ENCODE results near the gene LZTS2. TPM values are rescaled to one million over a fixed set of nuclear protein-coding genes. Genes with fewer than 3 reads are reported as not detected.

Gene LZTS2
- total and polyA plus RNA-seq, 5 experiments from 2014 or later, result 10.8 to 34.3 (median 19.5) TPM

- Mint-ChIP-seq H3K27me3 (peaks cover 4 to 49% (median 31%) of the 10 kb centered on the region in 5 donors), H3K9me3 (no peaks in the 10 kb centered on the region), H3K4me3 (no peak overlapping the region), H3K27ac (peak overlapping the region in 3 of 10 donors; percentile 9 to 61 (median 29)), H3K36me3 (no peaks in the 10 kb centered on the region), H3K4me1 (peaks cover 12 to 19% (median 16%) of the 10 kb centered on the region in 4 donors)
- POLR2A ChIA-PET, result interaction anchor here (1.5 kb wide), 1 partner anchor 13 kb away, joined by 4 read pairs; the partner anchor contains the start of gene LZTS2
- DNase-seq (peak; percentile 52 to 88 (median 68)), ATAC-seq (peak; percentile 92 to 93)
Observed at GRCh38 chr10:101012525-101013364, 13.1 kb downstream of the LZTS2 start.

GRCh38 chr10:101013365-101013825 is 13.8 kb downstream of the LZTS2 start:
- H3K4me3 Mint-ChIP-seq, result no peak overlapping the region
- DNase-seq (no peak), ATAC-seq (no peak)
- H3K27ac Mint-ChIP-seq, result peak overlapping the region in 3 of 10 donors; percentile 9 to 61 (median 29)
- peaks cover 13 to 22% (median 17%) of the 10 kb centered on the region in 4 donors for H3K4me1 Mint-ChIP-seq
- peaks cover 4 to 55% (median 33%) of the 10 kb centered on the region in 5 donors for H3K27me3 Mint-ChIP-seq
- H3K9me3 Mint-ChIP-seq, result no peaks in the 10 kb centered on the region
- POLR2A ChIA-PET, result interaction anchor here (0.7 to 4.7 kb wide), 4 partner anchors 14 to 1411 kb away, joined by 3 to 36 read pairs (median 4); partner anchors contain the start of gene LZTS2
- H3K36me3 Mint-ChIP-seq, result no peaks in the 10 kb centered on the region

GRCh38 chr10:101014230-101014884 is 14.7 kb downstream of the LZTS2 start:
- H3K36me3 Mint-ChIP-seq, result no peaks in the 10 kb centered on the region
- H3K27me3 Mint-ChIP-seq, result peaks cover 4 to 65% (median 37%) of the 10 kb centered on the region in 5 donors
- peak overlapping the region in 3 of 10 donors; percentile 27 to 82 (median 51) for H3K27ac Mint-ChIP-seq
- POLR2A ChIA-PET, result interaction anchor here (0.7 to 4.7 kb wide), 6 partner anchors 11 to 1410 kb away, joined by 3 to 36 read pairs (median 4); partner anchors contain the start of genes LZTS2, PDZD7 and SFXN3
- H3K4me3 Mint-ChIP-seq, result no peak overlapping the region
- ATAC-seq, result peak; percentile 47 to 59
- no peaks in the 10 kb centered on the region for H3K9me3 Mint-ChIP-seq
- H3K4me1 Mint-ChIP-seq, result peaks cover 15 to 24% (median 18%) of the 10 kb centered on the region in 4 donors
- DNase-seq, result peak; percentile 54 to 86 (median 74)

GRCh38 chr10:101014966-101015581 is 15.5 kb downstream of the LZTS2 start:
- no peak for DNase-seq
- H3K4me1 Mint-ChIP-seq, result peaks cover 15 to 24% (median 20%) of the 10 kb centered on the region in 4 donors
- peaks cover 5 to 71% (median 40%) of the 10 kb centered on the region in 5 donors for H3K27me3 Mint-ChIP-seq
- no peak for ATAC-seq
- H3K36me3 Mint-ChIP-seq, result no peaks in the 10 kb centered on the region
- H3K9me3 Mint-ChIP-seq, result no peaks in the 10 kb centered on the region
- POLR2A ChIA-PET, result interaction anchor here (0.7 to 4.7 kb wide), 3 partner anchors 12 to 17 kb away, joined by 3 to 36 read pairs (median 4); partner anchors contain the start of genes LZTS2, PDZD7 and SFXN3
- no peak overlapping the region for H3K27ac Mint-ChIP-seq
- H3K4me3 Mint-ChIP-seq, result no peak overlapping the region

- H3K27ac Mint-ChIP-seq, result no peak overlapping the region
- no peaks in the 10 kb centered on the region for H3K36me3 Mint-ChIP-seq
- DNase-seq (no peak), ATAC-seq (no peak)
- POLR2A ChIA-PET, result interaction anchor here (1.3 to 4.7 kb wide), 2 partner anchors 10 to 17 kb away, joined by 4 to 36 read pairs; partner anchors contain the start of gene LZTS2
- no peaks in the 10 kb centered on the region for H3K9me3 Mint-ChIP-seq
- peaks cover 5 to 75% (median 44%) of the 10 kb centered on the region in 5 donors for H3K27me3 Mint-ChIP-seq
- no peak overlapping the region for H3K4me3 Mint-ChIP-seq
- peaks cover 15 to 24% (median 20%) of the 10 kb centered on the region in 4 donors for H3K4me1 Mint-ChIP-seq
Observed at GRCh38 chr10:101015582-101015973, 16.0 kb downstream of the LZTS2 start.

- peaks cover 8 to 86% (median 50%) of the 10 kb centered on the region in 5 donors for H3K27me3 Mint-ChIP-seq
- H3K4me1 Mint-ChIP-seq, result peaks cover 15 to 24% (median 20%) of the 10 kb centered on the region in 4 donors
- H3K27ac Mint-ChIP-seq, result no peak overlapping the region
- no peaks in the 10 kb centered on the region for H3K9me3 Mint-ChIP-seq
- H3K36me3 Mint-ChIP-seq, result no peaks in the 10 kb centered on the region
- POLR2A ChIA-PET, result interaction anchor here (1.3 to 4.7 kb wide), 3 partner anchors 11 to 19 kb away, joined by 4 to 36 read pairs (median 15); partner anchors contain the start of genes LZTS2, PDZD7 and SFXN3
- ATAC-seq, result no peak
- no peak overlapping the region for H3K4me3 Mint-ChIP-seq
- no peak for DNase-seq
Observed at GRCh38 chr10:101016814-101017213, 17.2 kb downstream of the LZTS2 start.

GRCh38 chr10:101018118-101018599 is 18.6 kb downstream of the LZTS2 start:
- peaks cover 8 to 88% (median 52%) of the 10 kb centered on the region in 5 donors for H3K27me3 Mint-ChIP-seq

GRCh38 chr10:101018600-101019439 is 19.2 kb downstream of the LZTS2 start:
- peak; percentile 40 to 84 (median 56) for DNase-seq
- POLR2A ChIA-PET, result interaction anchor here (1.1 to 3.5 kb wide), 3 partner anchors 13 to 24 kb away, joined by 3 to 15 read pairs (median 5); partner anchors contain the start of genes LZTS2, PDZD7 and SFXN3
- Mint-ChIP-seq H3K27ac (peak overlapping the region in 1 of 10 donors; percentile 43), H3K4me3 (peak overlapping the region in 2 of 10 donors; percentile 5 to 24), H3K4me1 (peaks cover 7 to 14% (median 11%) of the 10 kb centered on the region in 4 donors), H3K36me3 (no peaks in the 10 kb centered on the region), H3K27me3 (peaks cover 8 to 82% (median 49%) of the 10 kb centered on the region in 5 donors), H3K9me3 (no peaks in the 10 kb centered on the region)
- peak; percentile 84 to 87 for ATAC-seq

More at GRCh38 chr10:101018118-101018599, 18.6 kb downstream of the LZTS2 start:
- H3K9me3 Mint-ChIP-seq, result no peaks in the 10 kb centered on the region
- DNase-seq (no peak), ATAC-seq (no peak)
- peaks cover 10 to 18% (median 15%) of the 10 kb centered on the region in 4 donors for H3K4me1 Mint-ChIP-seq
- H3K36me3 Mint-ChIP-seq, result no peaks in the 10 kb centered on the region
- H3K27ac Mint-ChIP-seq, result peak overlapping the region in 1 of 10 donors; percentile 43
- H3K4me3 Mint-ChIP-seq, result peak overlapping the region in 1 of 10 donors; percentile 24
- POLR2A ChIA-PET, result interaction anchor here (1.1 to 4.7 kb wide), 4 partner anchors 13 to 25 kb away, joined by 3 to 36 read pairs (median 10); partner anchors contain the start of genes LZTS2, PDZD7 and SFXN3

GRCh38 chr10:101019440-101019703 is 19.8 kb downstream of the LZTS2 start:
- H3K36me3 Mint-ChIP-seq, result no peaks in the 10 kb centered on the region
- peaks cover 5 to 9% (median 7%) of the 10 kb centered on the region in 4 donors for H3K4me1 Mint-ChIP-seq
- POLR2A ChIA-PET, result interaction anchor here (1.8 to 3.5 kb wide), 2 partner anchors 12 to 24 kb away, joined by 5 to 15 read pairs; partner anchors contain the start of genes PDZD7 and SFXN3
- peak overlapping the region in 2 of 10 donors; percentile 5 to 50 for H3K4me3 Mint-ChIP-seq
- no peak overlapping the region for H3K27ac Mint-ChIP-seq
- H3K27me3 Mint-ChIP-seq, result peaks cover 8 to 77% (median 46%) of the 10 kb centered on the region in 5 donors
- ATAC-seq (no peak), DNase-seq (no peak)
- H3K9me3 Mint-ChIP-seq, result no peaks in the 10 kb centered on the region

- no peaks in the 10 kb centered on the region for H3K9me3 Mint-ChIP-seq
- ATAC-seq, result no peak
- DNase-seq, result no peak
- H3K27me3 Mint-ChIP-seq, result peaks cover 8 to 65% (median 37%) of the 10 kb centered on the region in 5 donors
- no peak overlapping the region for H3K4me3 Mint-ChIP-seq
- peaks cover 2 to 6% (median 4%) of the 10 kb centered on the region in 4 donors for H3K4me1 Mint-ChIP-seq
- no peaks in the 10 kb centered on the region for H3K36me3 Mint-ChIP-seq
- no peak overlapping the region for H3K27ac Mint-ChIP-seq
- POLR2A ChIA-PET, result no interaction called here
Observed at GRCh38 chr10:101020427-101021075, 20.9 kb downstream of the LZTS2 start.
